Type B pancreatic cell (in vitro differentiated cells): ENCODE results near the gene POP7. TPM values are rescaled to one million over a fixed set of nuclear protein-coding genes. Genes with fewer than 3 reads are reported as not detected.

Experiments
- DNase-seq: peaks from one replicate; pipeline ENCODE4 v3.0.0; 2021; ENCODE audit warnings: mixed read lengths; ENCODE audit not compliant: unreplicated experiment; ENCODE audit errors: extremely low spot score
- H3K27ac Mint-ChIP-seq: 2 replicates; pipeline ENCODE4 v1.8.0; 2021; ENCODE audit warnings: mild to moderate bottlenecking, mixed read lengths
- H3K27me3 Mint-ChIP-seq: 2 replicates; pipeline ENCODE4 v1.8.0; 2021; ENCODE audit warnings: mixed read lengths
- H3K36me3 Mint-ChIP-seq: 2 replicates; pipeline ENCODE4 v1.8.0; 2021; ENCODE audit warnings: mixed read lengths
- H3K4me1 Mint-ChIP-seq: one replicate; pipeline ENCODE4 v1.8.0; 2021; ENCODE audit warnings: mixed read lengths; ENCODE audit not compliant: unreplicated experiment
- H3K4me3 Mint-ChIP-seq: 2 replicates; pipeline ENCODE4 v1.8.0; 2021; ENCODE audit warnings: mild to moderate bottlenecking, mixed read lengths
- H3K9me3 Mint-ChIP-seq: 2 replicates; pipeline ENCODE4 v1.8.0; 2021; ENCODE audit warnings: mixed read lengths
- total RNA-seq: library from RNA; stranded (reverse); gene quantifications from 2 replicates; pipeline ENCODE4 v1.2.1, GENCODE V29; 2021; ENCODE audit warnings: low replicate concordance
- TF ChIP-seq, protein P1 (sequence below): fragments of 200-600 bp; sonication (generic); conservative IDR thresholded peaks from 2 replicates; pipeline ENCODE4 v1.5.0; 2021; ENCODE audit warnings: antibody characterized with exemption, mild to moderate bottlenecking

Gene POP7
- total RNA-seq, 1 donor from 2014 or later, result 41.0 TPM

DNA sequence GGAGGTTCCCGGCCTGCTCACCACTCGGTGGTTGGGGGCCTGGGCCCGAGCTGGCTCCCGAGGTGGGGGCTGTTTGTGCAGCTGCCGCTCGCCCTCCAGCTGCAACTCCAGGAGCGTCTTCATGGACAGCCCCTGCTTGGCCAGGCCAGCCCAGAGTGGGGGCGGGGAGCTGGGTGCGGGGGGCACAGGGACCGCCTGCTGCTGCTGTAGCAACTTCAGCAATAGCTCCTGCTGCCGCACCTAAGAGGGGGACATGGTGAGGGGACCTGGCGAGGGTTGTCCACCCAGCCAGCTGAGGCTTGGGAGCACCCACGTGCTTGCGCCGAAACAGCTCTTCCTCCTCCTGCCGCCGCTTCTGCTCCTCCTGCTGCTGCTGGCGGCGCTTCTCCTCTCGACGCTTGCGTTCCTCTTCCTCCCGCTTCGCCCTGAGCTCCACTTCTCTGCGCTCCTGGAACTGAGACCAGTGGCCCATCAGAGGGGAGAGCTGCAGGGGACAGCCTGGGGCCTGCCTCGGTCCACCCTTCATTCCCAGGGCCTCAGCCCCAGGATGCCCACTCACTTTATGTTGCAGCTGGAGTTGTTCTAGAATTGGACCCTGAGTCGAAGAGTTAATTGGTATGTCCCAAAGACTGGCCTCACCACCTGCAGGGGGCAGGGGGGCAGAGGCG lies 22.8 kb upstream of the POP7 start:
- TF ChIP-seq, protein P1, sequence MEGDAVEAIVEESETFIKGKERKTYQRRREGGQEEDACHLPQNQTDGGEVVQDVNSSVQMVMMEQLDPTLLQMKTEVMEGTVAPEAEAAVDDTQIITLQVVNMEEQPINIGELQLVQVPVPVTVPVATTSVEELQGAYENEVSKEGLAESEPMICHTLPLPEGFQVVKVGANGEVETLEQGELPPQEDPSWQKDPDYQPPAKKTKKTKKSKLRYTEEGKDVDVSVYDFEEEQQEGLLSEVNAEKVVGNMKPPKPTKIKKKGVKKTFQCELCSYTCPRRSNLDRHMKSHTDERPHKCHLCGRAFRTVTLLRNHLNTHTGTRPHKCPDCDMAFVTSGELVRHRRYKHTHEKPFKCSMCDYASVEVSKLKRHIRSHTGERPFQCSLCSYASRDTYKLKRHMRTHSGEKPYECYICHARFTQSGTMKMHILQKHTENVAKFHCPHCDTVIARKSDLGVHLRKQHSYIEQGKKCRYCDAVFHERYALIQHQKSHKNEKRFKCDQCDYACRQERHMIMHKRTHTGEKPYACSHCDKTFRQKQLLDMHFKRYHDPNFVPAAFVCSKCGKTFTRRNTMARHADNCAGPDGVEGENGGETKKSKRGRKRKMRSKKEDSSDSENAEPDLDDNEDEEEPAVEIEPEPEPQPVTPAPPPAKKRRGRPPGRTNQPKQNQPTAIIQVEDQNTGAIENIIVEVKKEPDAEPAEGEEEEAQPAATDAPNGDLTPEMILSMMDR, result no peak
- H3K4me3 Mint-ChIP-seq, result no peak overlapping the region
- peaks cover 3% of the 10 kb centered on the region for H3K36me3 Mint-ChIP-seq
- DNase-seq, result no peak
- no peaks in the 10 kb centered on the region for H3K27me3 Mint-ChIP-seq
- H3K27ac Mint-ChIP-seq, result no peak overlapping the region
- H3K9me3 Mint-ChIP-seq, result no peaks in the 10 kb centered on the region
- peaks cover 7% of the 10 kb centered on the region for H3K4me1 Mint-ChIP-seq

DNA sequence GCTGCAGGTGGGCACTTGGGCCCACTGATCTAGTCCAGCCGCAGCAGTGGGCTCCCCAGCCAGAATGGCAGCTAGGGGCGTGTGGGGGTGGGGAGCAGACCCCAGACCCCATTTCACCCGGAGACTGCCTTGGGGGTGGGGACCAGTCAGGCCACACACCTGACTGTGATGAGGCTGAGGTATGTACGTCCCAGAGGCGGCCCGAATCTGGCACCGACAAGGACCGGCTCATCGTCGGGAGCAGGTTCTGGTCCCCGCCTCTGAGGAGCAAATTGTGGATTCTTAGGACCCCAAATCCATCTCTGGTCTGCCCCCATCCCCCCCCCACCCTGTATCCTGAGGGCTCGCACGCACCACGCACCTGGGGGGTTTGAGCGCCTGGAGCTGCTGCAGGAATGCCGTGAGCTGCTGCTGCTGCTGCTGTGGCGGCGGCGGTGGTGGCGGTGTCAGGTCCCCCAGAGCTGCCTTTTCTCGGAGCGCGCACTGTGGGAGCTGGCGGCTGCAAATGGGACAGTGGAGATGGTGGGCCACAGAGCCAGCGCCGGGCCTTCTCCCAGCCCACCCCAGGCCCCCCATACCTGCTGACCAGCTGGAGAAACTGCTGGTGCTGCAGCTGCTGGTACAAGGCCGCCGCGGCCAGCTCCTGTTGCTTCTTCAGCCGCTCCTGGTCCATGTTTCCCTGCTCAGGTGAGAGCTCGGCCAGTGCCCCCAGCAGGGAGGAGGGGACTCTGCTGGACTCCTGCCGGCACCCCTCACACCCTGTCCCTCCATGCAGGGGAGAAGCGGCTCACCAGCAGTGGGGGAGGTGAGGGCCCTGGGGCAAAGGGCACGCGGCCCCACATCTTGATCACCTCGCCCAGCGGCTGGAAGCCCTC lies 22.0 kb upstream of the POP7 start:
- Mint-ChIP-seq H3K4me3 (no peak overlapping the region), H3K36me3 (peaks cover 6% of the 10 kb centered on the region), H3K27ac (no peak overlapping the region)

DNA sequence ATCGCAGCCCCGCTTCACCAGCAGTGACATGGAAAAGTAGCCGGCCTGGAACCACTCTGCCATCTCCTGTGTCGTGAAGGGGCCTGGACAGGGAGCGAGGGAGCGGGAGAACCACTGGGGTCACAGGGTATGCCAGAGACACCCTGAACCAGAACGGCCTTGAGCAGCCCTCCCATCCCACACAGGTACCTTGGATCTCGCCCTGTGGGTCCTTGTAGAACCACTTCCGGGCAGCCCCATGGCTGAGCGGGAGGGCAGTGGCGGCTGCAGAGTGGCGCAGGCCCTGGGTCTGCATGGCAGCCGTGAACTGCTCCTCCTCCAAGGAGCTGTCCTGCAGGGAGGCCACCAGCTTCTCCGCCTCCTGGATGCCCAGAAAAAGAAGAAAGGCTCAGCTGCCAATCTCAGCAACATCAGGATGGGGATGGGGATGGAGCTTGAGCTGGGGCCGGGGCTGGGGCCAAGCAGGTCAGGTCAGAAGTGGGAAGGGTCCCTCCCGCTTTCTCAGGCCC lies 21.3 kb upstream of the POP7 start:
- no peak for DNase-seq
- Mint-ChIP-seq H3K9me3 (no peaks in the 10 kb centered on the region), H3K27ac (no peak overlapping the region), H3K4me3 (no peak overlapping the region), H3K4me1 (peaks cover 9% of the 10 kb centered on the region), H3K27me3 (no peaks in the 10 kb centered on the region), H3K36me3 (peaks cover 4% of the 10 kb centered on the region)
- TF ChIP-seq, protein P1, result no peak

More for the DNA sequence above, 22.0 kb upstream of the POP7 start:
- TF ChIP-seq, protein P1, result no peak
- DNase-seq, result no peak
- H3K9me3 Mint-ChIP-seq, result no peaks in the 10 kb centered on the region
- no peaks in the 10 kb centered on the region for H3K27me3 Mint-ChIP-seq
- peaks cover 8% of the 10 kb centered on the region for H3K4me1 Mint-ChIP-seq

DNA sequence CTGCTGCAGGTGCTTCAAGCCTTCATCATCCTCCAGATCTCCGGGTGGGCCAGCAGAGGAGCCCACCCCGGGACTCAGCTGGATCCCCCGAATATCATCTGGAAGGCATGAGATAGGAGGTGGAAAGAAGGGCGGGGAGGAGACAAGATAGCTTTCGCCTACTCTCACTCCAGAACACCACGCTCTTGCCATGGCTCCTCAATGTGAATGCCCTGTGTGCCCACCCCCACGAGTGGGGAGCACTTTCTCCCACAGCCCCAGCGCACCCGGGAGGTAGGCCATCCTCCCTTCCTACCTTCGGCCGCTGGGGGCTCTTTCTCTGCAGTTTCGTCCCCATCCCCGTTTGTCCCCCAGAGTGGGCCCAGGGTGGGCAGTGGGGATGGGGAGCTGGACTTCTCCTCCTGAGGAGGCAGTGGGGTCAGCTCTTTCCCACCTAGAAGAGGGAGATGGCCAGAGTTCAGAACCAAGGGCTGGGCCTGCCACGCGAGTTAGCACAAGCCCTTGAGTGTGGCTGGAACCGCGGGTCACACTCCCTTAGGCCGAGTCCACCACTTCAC lies 20.8 kb upstream of the POP7 start:
- TF ChIP-seq, protein P1, result no peak
- peaks cover 4% of the 10 kb centered on the region for H3K36me3 Mint-ChIP-seq
- no peak overlapping the region for H3K27ac Mint-ChIP-seq
- no peak overlapping the region for H3K4me3 Mint-ChIP-seq
- DNase-seq, result no peak
- no peaks in the 10 kb centered on the region for H3K27me3 Mint-ChIP-seq
- peaks cover 7% of the 10 kb centered on the region for H3K4me1 Mint-ChIP-seq
- no peaks in the 10 kb centered on the region for H3K9me3 Mint-ChIP-seq

DNA sequence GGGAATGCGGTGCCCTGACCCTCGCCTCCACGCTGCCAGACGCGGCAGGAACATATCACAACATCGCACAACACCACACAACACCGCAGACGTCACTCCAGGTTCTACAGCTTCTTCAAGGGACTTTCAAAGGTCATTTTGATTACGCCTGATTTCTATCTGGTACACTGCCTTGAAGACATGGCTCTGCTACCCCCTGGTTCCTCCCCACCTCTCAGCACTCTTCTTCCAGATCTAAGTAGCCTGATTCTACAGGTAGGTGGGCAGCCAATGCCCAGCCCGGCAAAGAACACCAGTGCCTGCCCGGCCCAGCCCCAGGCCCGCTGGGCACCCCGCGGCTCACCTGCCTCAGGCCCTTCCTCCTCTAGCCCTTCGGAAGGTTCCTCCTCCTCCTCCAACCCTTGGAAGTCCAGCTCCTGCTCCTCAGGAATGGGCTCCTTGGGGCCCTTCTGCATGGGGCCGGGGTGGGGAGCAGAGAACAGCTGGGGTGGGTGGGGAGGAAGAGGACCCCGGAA lies 20.2 kb upstream of the POP7 start:
- H3K4me3 Mint-ChIP-seq, result no peak overlapping the region
- no peak for DNase-seq
- TF ChIP-seq, protein P1, result no peak
- H3K27me3 Mint-ChIP-seq, result no peaks in the 10 kb centered on the region
- peaks cover 4% of the 10 kb centered on the region for H3K36me3 Mint-ChIP-seq
- H3K4me1 Mint-ChIP-seq, result peaks cover 4% of the 10 kb centered on the region
- H3K27ac Mint-ChIP-seq, result no peak overlapping the region
- no peaks in the 10 kb centered on the region for H3K9me3 Mint-ChIP-seq
